ENCODE results near the gene SLC35A1. TPM values are rescaled to one million over a fixed set of nuclear protein-coding genes. Genes with fewer than 3 reads are reported as not detected.

The SLC35A1 gene
- total RNA-seq, 1 experiment from 2014 or later = 19.9 TPM

Other genes with a start within 250 kb of the SLC35A1 start
- 9.0 TPM in 2 replicates for gene SMIM8, start 150.4 kb upstream of the SLC35A1 start, total RNA-seq (2014; rRNA removed; shearing (Covaris generic))
- gene GJB7, start 143.7 kb upstream of the SLC35A1 start, total RNA-seq (2014; rRNA removed; shearing (Covaris generic)) = not detected in 2 replicates
- 0.34 and 0.80 TPM in 2 replicates for gene C6orf163, start 128.2 kb upstream of the SLC35A1 start, total RNA-seq (2014; rRNA removed; shearing (Covaris generic))
- gene CFAP206, start 65.0 kb upstream of the SLC35A1 start, total RNA-seq (2014; rRNA removed; shearing (Covaris generic)) = 1.5 and 7.7 TPM in 2 replicates
- 31.1 and 51.4 TPM in 2 replicates for gene RARS2, start 117.0 kb downstream of the SLC35A1 start, total RNA-seq (2014; rRNA removed; shearing (Covaris generic))
- 48.6 and 58.7 TPM in 2 replicates for gene ORC3, start 117.2 kb downstream of the SLC35A1 start, total RNA-seq (2014; rRNA removed; shearing (Covaris generic))
- 11.5 and 41.3 TPM in 2 replicates for gene AKIRIN2, start 229.3 kb downstream of the SLC35A1 start, total RNA-seq (2014; rRNA removed; shearing (Covaris generic))